Esophagus (tissue), 2 donors: ENCODE measurements around the gene DUOX1. TPM values are rescaled to one million over a fixed set of nuclear protein-coding genes. Genes with fewer than 3 reads are reported as not detected.

Experiments
- H3K27ac ChIP-seq, 2 donors: one replicate each; pipeline ENCODE4 v1.5.1; 2013; ENCODE audit warnings: low read depth in 2 of 2, mild to moderate bottlenecking in 2 of 2, inconsistent platforms in 1 of 2, low read length in 1 of 2, moderate library complexity in 1 of 2
- H3K27me3 ChIP-seq, 2 donors: one replicate each; pipeline ENCODE4 v1.6.1; 2013; ENCODE audit warnings: low read length in 2 of 2, control low read depth in 1 of 2, mild to moderate bottlenecking in 1 of 2; ENCODE audit not compliant: insufficient read depth in 2 of 2, control insufficient read depth in 1 of 2
- H3K36me3 ChIP-seq, 2 donors: one replicate each; pipeline ENCODE4 v1.6.1; 2013; ENCODE audit warnings: low read length in 1 of 2; ENCODE audit not compliant: control insufficient read depth in 2 of 2, insufficient read depth in 2 of 2
- H3K4me1 ChIP-seq, 2 donors: one replicate each; pipeline ENCODE4 v1.6.1; 2013; ENCODE audit warnings: low read length in 1 of 2; ENCODE audit not compliant: control insufficient read depth in 2 of 2, insufficient read depth in 2 of 2
- H3K4me3 ChIP-seq, 2 donors: one replicate each; pipeline ENCODE4 v1.5.1; 2013; ENCODE audit warnings: low read length in 2 of 2, mild to moderate bottlenecking in 2 of 2, low read depth in 1 of 2, moderate library complexity in 1 of 2
- H3K9me3 ChIP-seq, 2 donors: one replicate each; pipeline ENCODE4 v1.6.1; 2013; ENCODE audit warnings: mild to moderate bottlenecking in 2 of 2, low read depth in 1 of 2, low read length in 1 of 2, moderate library complexity in 1 of 2; ENCODE audit not compliant: control insufficient read depth in 2 of 2, insufficient read depth in 1 of 2
- WGBS, 2 donors: extraction: QIAGEN DNeasy Blood & Tissue Kit; methylation state at CpG; one replicate each; pipeline ENCODE4 v1.1.7; 2013; 5-methylcytosine and 5-hydroxymethylcytosine counted together
- polyA plus RNA-seq, 2 donors: library from polyadenylated mRNA; stranded (reverse); fragments of 200-250 nt; gene quantifications; one replicate each; pipeline ENCODE4 v1.2.3, GENCODE V29; 2013
- donor health status: healthy with polysubstance abuse.
- donor health status: Bipolar disorder and iron deficiency.

DUOX1 gene
- polyA plus RNA-seq, 2 donors = 64.7 to 111 TPM

DNA sequence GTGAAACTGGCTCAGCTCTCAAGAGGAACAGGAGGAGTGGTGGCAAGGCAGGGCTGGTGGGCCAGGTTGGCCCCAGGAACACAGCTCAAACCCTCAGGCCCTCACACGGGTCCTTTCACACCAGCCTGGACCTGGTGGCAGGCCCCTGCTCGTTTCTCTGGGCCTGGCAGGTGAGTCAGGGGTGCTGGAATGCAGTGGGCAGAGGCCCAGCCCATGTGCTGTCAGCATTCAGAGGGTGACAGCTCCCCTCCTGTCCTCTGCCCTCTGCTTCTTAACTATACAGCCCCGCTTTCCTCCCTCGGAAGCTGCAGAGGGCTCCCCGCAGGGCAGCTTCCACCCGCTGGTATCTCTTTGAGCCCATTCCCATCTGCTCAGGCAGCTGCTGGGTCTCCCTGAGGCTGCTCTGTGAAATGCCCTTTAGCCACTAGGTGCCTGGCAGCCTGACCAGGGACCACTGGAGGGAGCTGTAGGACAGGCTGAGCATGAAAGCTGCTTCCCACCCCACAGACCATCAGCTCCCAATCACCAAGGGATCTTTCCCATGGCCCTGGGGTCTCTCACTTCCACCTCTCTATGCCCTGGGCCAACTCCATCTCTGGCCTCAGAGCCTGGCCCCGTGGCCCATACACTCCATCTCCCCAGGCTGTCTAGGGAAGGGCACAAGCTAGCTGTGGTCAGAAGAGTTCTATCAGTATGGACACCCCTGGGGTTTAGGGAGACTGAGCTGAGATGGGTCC is 33.1 kb downstream of the DUOX1 start:
- H3K4me1 ChIP-seq = peaks cover 3 to 26% of the 10 kb centered on the region in 2 donors
- 7 to 10% methylated on average over 7 of the region's 7 CpGs for WGBS, 2 donors
- H3K27ac ChIP-seq = peak overlapping the region; percentile 94 to 96

DNA sequence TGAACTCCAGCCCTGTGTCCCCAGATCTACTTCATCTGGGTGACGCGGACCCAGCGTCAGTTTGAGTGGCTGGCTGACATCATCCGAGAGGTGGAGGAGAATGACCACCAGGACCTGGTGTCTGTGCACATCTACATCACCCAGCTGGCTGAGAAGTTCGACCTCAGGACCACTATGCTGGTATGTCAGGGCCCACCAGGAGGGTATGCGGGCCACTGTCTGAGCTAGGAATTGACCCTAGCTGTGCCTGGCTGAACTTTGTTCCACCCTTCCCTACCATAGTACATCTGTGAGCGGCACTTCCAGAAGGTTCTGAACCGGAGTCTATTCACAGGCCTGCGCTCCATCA is 33.7 kb downstream of the DUOX1 start:
- 80 to 88% methylated on average over 9 of the region's 9 CpGs for WGBS, 2 donors

More for the DNA sequence above, 33.1 kb downstream of the DUOX1 start:
- Histone ChIP-seq H3K9me3 (no peaks in the 10 kb centered on the region), H3K4me3 (no peak overlapping the region), H3K27me3 (no peaks in the 10 kb centered on the region), H3K36me3 (peaks cover 0 to 23% of the 10 kb centered on the region in 2 donors)

DNA sequence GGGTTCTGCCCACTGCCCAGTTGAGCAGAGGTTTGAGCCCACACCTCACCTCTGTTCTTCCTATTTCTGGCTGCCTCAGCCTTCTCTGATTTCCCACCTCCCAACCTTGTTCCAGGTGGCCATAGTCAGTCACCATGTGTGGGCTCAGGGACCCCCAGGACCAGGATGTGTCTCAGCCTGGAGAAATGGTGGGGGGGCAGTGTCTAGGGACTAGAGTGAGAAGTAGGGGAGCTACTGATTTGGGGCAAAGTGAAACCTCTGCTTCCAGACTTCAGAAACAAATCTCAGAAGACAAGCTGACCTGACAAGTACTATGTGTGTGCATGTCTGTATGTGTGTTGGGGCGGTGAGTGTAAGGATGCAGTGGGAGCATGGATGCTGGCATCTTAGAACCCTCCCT is 35.1 kb downstream of the DUOX1 start:
- H3K36me3 ChIP-seq = peaks cover 0 to 19% of the 10 kb centered on the region in 2 donors
- 75 to 78% methylated on average over 1 of the region's 1 CpG for WGBS, 2 donors
- peak overlapping the region; percentile 62 to 97 for H3K27ac ChIP-seq
- peaks cover 3 to 23% of the 10 kb centered on the region in 2 donors for H3K4me1 ChIP-seq
- H3K27me3 ChIP-seq = no peaks in the 10 kb centered on the region
- no peaks in the 10 kb centered on the region for H3K9me3 ChIP-seq
- H3K4me3 ChIP-seq = no peak overlapping the region

More for the DNA sequence above, 33.7 kb downstream of the DUOX1 start:
- Histone ChIP-seq H3K27me3 (no peaks in the 10 kb centered on the region), H3K36me3 (peaks cover 0 to 23% of the 10 kb centered on the region in 2 donors), H3K4me1 (peaks cover 3 to 26% of the 10 kb centered on the region in 2 donors), H3K4me3 (no peak overlapping the region), H3K9me3 (no peaks in the 10 kb centered on the region), H3K27ac (peak overlapping the region; percentile 94 to 96)

DNA sequence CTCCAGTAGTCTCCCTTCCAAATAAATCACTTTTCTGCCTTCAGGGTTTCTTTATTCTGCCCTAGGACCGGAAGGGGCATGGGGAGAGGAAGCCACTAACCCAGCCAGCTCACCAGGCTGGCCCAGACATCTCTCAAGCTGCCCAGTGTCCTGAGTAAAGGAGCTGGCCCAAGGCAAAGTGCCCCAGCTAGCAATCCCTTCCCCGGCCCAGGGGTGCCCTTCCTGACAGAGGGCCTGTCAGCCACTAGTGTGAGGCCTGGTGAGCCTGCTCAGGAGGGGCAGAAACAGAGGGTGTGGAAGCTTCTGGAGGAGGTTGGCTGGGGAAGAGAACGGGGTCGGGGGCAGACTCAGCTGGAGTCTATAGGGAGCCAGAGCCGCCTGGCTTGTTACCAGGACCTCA is 35.7 kb downstream of the DUOX1 start:
- H3K27ac ChIP-seq = peak overlapping the region; percentile 62 to 97
- WGBS, 2 donors = 69 to 70% methylated on average over 5 of the region's 5 CpGs
- no peak overlapping the region for H3K4me3 ChIP-seq
- peaks cover 0 to 19% of the 10 kb centered on the region in 2 donors for H3K36me3 ChIP-seq
- H3K9me3 ChIP-seq = no peaks in the 10 kb centered on the region
- H3K27me3 ChIP-seq = no peaks in the 10 kb centered on the region
- peaks cover 3 to 22% of the 10 kb centered on the region in 2 donors for H3K4me1 ChIP-seq

DNA sequence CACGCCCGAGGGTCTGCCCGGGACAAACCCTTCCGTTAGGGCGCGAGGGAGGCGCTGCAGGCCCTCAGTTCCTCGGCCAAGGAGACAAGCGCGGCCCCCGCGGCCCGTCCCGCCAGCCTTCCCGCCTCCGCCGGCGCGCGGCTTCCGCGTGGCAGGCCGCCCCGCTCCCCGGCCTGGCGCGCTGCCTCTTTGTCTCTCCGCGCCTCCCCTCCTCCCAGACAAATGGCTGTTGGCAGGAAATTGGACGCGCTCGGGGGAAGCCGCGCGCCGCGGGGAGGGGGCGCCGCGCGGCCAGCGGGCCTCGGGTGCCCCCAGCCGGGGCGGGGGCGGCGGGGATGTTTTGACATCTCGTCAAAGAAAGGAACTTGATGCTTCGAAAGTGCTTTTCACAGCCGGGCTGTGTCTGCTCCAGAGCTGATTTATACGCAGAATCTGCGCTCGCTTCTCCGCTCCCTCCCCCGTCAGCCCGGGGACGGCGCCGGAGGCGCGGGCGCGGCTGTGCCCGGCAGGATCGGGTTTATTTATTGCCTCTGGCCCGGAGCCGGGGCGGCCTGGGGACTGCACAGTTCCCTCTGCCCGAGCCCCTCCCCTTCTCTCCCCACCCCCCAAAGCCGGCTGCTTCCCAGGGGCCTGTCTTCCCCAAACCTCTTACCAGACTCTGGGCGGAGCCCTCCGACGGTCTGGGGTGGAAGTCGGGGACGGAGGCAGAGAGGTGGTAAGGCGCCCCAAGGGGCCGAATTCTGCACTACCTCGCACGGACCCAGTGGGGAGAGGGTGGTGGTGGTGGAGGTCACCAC is 37.2 kb downstream of the DUOX1 start:
- Histone ChIP-seq H3K4me3 (peak overlapping the region; percentile 54), H3K9me3 (no peaks in the 10 kb centered on the region), H3K27ac (peak overlapping the region; percentile 96 to 97), H3K4me1 (peaks cover 3 to 11% of the 10 kb centered on the region in 2 donors), H3K36me3 (peaks cover 0 to 14% of the 10 kb centered on the region in 2 donors), H3K27me3 (no peaks in the 10 kb centered on the region)
- WGBS, 2 donors = 0 to 1% methylated on average over 60 to 79 of the region's 79 CpGs

DNA sequence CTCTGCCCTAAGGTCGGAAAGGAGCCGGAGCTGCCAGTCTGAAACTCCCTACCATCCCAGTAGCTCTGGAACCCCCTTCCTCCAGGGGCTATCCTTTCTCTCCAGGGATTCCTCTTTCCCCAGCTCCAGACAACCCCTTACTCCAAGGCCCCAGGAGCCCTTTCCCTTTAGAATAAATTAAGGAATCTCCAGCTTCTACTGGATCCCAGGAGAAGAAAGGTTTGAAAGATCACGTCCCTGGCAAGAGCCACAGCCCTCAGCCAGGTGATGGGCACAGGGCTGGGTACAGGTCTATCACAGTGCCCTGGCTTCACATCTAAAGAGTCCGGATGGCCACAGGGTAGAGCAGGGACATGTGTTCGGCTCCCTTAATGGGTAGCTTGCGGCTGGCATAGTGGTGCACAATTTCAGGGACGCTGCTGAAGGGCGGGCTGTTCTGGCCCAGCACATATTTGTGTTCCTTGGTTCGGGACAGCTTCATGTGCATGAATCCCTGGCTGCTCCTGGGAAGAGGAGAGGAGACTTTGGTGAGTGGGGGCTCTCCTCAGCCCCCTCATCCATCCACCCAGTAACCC is 37.9 kb downstream of the DUOX1 start:
- Histone ChIP-seq H3K27me3 (no peaks in the 10 kb centered on the region), H3K27ac (peak overlapping the region; percentile 96 to 97), H3K4me3 (peak overlapping the region in 1 of 2 donors; percentile 54), H3K9me3 (no peaks in the 10 kb centered on the region), H3K4me1 (peaks cover 3 to 7% of the 10 kb centered on the region in 2 donors), H3K36me3 (peaks cover 0 to 12% of the 10 kb centered on the region in 2 donors)
- WGBS, 2 donors = 65% methylated on average over 9 of the region's 9 CpGs

DNA sequence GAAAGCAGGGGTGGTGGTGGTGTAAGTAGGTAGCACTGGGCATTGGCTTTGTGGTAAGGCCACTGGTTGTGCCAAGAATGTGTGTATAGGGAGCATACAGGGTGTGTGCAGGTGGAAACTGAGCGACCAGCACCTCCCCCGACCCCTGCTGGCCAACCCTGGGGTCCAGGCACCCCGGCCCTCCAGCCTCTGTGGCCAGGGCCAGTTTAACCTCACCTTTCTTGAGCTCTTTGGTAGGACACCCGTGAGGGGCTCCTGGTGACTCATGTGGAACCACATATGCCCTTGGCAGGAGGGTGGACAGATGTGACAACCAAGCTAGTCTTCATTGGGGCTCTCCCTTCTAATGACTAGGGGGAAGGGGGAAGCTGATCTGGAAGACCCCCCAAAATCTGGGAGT is 38.5 kb downstream of the DUOX1 start:
- H3K27ac ChIP-seq = peak overlapping the region in 1 of 2 donors; percentile 97

DNA sequence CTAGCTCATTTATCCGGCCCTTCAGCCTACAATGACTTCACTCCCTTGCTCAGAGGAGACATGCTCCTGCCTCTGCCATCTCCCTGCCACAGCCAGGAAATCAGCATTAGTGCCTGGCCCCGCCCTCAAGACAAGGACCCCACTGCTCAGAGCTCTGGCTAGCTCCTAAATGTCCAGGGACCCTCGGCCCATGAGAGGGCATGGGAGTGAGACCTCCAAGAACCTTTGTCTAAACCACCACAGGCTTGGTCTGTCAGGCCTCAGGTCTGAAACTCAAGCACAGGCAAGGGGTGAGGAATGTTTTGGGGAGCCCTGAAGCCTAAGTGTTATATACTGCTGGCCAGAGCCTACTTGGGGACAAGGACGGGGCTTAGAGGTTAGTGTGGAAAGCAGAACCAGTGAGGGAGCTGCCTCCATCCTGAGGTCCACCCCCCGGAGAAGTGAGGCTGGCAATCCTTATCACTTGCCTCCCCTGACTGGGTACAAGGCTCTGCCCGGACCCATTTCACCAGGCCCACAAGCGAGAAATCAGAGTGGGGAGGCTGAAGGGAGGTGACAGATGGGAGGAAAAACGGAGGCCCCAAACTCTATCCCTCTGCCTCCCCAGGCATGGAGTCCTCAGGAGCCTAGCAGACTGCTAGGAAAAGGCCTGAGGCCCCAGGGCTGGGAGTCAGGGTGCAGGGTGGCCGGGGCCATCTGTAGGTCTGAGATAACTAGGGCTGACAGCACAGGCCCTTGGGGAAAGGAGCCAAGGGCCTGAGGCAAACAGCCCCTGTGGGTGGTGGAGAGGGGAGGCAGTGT is 39.2 kb downstream of the DUOX1 start:
- Histone ChIP-seq H3K36me3 (peaks cover 0 to 5% of the 10 kb centered on the region in 2 donors), H3K27me3 (no peaks in the 10 kb centered on the region), H3K4me1 (peaks cover 3 to 4% of the 10 kb centered on the region in 2 donors), H3K4me3 (no peak overlapping the region), H3K27ac (peak overlapping the region in 1 of 2 donors; percentile 50), H3K9me3 (no peaks in the 10 kb centered on the region)
- WGBS, 2 donors = 87 to 89% methylated on average over 9 of the region's 9 CpGs

More for the DNA sequence above, 38.5 kb downstream of the DUOX1 start:
- H3K4me1 ChIP-seq = peaks cover 3 to 4% of the 10 kb centered on the region in 2 donors
- no peaks in the 10 kb centered on the region for H3K27me3 ChIP-seq
- WGBS, 2 donors = 94 to 100% methylated on average over 4 of the region's 4 CpGs
- peaks cover 0 to 9% of the 10 kb centered on the region in 2 donors for H3K36me3 ChIP-seq
- H3K4me3 ChIP-seq = no peak overlapping the region
- H3K9me3 ChIP-seq = no peaks in the 10 kb centered on the region
